Stimulated activated CD4-positive, alpha-beta T cell treated with anti-CD3 and anti-CD28 coated beads, Interleukin-15, amount 100 ng/mL, for 48 hours (primary cell): ENCODE measurements around the gene KRTAP4-6.
"Not testable (repeated sequence)": the region's sequence is repeated elsewhere in the genome, so short reads cannot be mapped to it uniquely, and the experiment has no call there.

ENCODE experiments used
- DNase-seq, 2 donors: peaks; one replicate each; pipeline ENCODE4 v3.0.0-alpha.2; 2020; ENCODE audit warnings: low read depth in 2 of 2

Gene KRTAP4-6

GRCh38 chr17:41140360-41141131 lies at the start of gene KRTAP4-6:
Gene KRTAP4-6, minus strand, starts transcription at chr17:41140544. Its CDS starts 57 bp downstream, at chr17:41140487.
- DNase-seq = no peak

GRCh38 chr17:41189837-41190318 lies 49.5 kb upstream of the KRTAP4-6 start, which contains the start of gene KRTAP9-1:
Gene KRTAP9-1, plus strand, starts transcription at chr17:41189887. Its CDS starts 0 bp downstream, at chr17:41189887.
- not testable (repeated sequence) for DNase-seq

GRCh38 chr17:41186872-41187271 lies 46.5 kb upstream of the KRTAP4-6 start:
- DNase-seq = no peak

DNA sequence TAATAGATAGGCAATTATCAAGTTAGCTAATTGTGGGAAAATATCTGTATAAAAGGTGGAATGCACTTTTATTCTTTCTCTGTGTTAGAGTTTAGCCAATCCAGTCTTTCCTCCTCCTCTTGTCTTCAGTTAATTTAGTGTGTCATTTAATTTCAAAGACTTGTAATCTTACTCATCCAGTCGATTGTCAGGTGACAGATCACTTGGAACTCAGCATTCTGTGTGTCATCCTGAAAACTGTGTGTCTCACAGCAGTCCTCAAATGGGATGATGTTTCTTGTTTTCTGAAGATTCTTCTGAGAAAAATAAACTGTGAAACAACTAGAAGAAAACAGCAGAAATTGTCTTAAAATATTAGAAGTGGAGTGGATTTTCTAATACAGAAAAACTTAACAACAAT lies 44.7 kb upstream of the KRTAP4-6 start:
- DNase-seq = no peak

- DNase-seq = no peak
Observed at GRCh38 chr17:41184480-41184961, 44.2 kb upstream of the KRTAP4-6 start, which contains the start of gene KRTAP4-1. Gene KRTAP4-1, minus strand, starts transcription at chr17:41184911. Its CDS starts 57 bp downstream, at chr17:41184854.

DNA sequence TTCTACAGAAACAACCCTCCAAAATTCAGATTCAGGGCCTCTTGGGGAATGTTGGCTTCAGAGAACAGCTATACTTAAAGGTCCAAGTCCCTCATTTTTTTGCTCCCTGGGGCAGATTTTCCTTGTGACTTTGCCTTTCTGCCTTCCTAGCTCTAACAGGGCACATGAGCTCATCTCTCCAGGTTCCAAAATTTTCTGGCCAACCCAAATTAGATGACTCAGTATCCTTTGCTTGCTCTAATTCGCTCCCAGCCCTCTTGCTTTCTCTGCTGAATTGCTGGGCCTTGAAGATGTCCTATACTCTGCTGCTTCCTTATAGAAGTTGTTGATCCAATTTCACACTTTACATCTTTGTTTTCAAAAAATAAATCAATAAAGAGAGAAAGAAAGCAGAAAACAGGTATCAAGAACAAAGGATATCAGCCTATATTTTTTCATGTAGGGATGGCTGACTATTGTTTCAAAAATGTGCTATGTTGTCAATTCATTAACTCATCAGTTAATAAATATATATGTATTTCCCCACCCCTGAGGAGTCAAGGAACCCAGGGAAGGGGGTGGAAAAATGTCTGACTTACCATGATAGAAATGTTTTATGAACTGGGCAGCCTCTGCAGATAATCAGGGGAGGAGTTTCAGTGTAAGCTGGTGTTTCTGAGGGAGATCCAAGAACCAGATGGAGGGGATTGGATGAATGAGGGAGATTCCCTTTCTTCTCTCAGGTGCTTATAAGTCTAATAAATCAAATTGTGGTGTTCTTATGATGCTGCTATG lies 38.7 kb upstream of the KRTAP4-6 start:
- DNase-seq = no peak

DNA sequence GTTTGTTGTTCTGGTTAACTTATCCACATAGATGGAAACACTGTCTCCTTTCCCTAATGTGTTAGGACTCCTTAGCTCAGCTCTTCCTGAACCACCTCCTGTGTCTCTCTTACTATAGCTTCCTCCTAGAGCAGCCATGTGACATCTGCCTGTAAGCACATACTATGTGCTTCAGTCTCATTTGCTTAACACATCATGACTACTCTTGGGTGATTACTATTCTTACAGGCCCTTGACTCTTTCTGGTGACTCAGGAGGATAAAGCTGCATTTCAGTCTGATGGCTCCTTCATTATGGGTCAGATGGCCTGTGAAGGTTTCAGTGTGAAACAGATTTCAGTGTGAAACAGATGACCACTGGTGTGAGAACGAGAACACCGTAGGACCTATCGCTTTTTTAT lies 38.0 kb upstream of the KRTAP4-6 start:
- no peak for DNase-seq

DNA sequence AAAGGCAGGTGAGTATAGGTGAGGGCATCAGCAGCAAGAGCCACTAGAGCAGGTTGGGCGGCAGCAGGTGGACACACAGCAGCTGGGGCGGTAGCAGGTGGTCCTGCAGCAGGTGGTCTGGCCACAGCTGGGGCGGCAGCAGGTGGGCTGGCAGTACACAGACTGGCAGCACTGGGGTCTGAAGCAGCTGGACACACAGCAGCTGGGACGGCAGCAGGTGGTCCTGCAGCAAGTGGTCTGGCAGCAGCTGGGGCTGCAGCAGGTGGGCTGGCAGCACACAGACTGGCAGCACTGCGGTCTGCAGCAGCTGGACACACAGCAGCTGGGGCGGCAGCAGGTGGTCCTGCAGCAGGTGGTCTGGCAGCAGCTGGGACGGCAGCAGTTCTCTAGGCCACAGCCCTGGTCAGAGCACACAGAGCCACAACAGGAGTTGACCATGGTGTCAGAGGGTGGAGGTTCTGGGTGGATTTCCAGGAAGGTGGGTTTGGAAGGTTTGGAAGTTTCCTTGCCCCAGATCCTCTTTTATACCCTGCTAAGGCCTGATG lies 37.5 kb upstream of the KRTAP4-6 start, which contains the start of gene KRTAP4-2:
Gene KRTAP4-2, minus strand, starts transcription at position 495 of the 545 bp plus-strand sequence. Its CDS starts 57 bp downstream, at position 438.
- no peak for DNase-seq

GRCh38 chr17:41176744-41177387 lies 36.5 kb upstream of the KRTAP4-6 start:
- no peak for DNase-seq

GRCh38 chr17:41171886-41172285 lies 31.5 kb upstream of the KRTAP4-6 start:
- no peak for DNase-seq

DNA sequence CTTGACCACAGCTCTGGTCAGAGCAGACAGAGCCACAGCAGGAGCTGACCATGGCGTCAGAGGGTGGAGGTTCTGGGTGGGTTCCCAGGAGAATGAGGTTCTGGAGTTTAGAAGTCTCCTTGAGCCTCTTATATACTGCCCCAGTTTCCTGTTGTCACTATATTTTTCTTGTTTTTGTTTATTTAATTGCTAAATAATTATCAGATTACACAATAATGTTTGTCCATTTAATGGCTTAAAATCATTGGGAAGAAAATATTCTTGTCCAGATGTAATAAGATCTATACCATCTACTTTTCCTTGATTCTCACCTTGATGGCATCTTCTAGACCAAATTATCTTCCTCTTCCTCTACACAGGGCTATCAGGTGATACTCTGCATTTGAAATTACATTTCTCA lies 27.8 kb upstream of the KRTAP4-6 start, which contains the start of gene KRTAP4-3:
Gene KRTAP4-3, minus strand, starts transcription at position 101 of the 400 bp plus-strand sequence. Its CDS starts 49 bp downstream, at position 52.
- DNase-seq = no peak

- DNase-seq = no peak
Observed at GRCh38 chr17:41167561-41167960, 27.2 kb upstream of the KRTAP4-6 start.

GRCh38 chr17:41163828-41164227 lies 23.5 kb upstream of the KRTAP4-6 start:
- DNase-seq = no peak

DNA sequence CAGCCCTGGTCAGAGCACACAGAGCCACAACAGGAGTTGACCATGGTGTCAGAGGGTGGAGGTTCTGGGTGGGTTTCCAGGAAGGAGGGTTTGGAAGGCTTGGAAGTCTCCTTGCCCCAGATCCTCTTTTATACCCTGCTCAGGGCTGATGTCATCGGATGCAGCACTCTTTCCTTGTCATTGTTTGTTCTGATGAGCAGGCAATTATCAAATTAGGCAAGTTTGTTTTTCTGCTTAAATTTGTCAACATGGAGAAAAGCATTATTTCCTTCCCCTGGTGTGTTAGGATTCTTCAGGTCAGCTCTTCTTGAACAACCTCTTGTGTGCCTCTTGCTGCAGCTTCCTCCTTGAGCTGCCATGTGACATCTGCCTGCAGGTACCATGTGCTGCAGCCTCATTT lies 20.3 kb upstream of the KRTAP4-6 start, which contains the start of gene KRTAP4-4:
Gene KRTAP4-4, minus strand, starts transcription at position 101 of the 400 bp plus-strand sequence. Its CDS starts 57 bp downstream, at position 44.
- no peak for DNase-seq

- DNase-seq = not testable (repeated sequence)
Observed at GRCh38 chr17:41160190-41160589, 19.8 kb upstream of the KRTAP4-6 start.

DNA sequence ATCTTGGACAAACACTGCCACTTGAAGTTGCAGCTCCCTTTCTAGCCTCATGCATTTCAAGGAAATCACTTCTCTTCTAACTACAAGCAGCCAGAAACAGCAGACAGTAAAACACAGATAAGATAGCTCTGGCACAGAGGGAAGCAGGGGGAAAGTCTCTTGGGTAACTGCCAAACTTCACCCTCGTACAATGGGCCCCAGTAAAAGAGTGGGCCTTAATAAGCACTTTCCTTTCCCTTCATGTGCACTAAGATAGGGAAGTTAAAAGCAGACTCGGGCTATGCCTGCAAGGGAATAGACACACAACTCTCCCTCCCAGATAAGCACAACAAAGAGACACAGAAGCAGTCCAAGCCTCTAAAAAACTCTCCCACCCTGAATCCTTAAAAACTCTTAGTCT lies 13.5 kb upstream of the KRTAP4-6 start:
- DNase-seq = no peak

GRCh38 chr17:41151525-41151924 lies 11.2 kb upstream of the KRTAP4-6 start:
- no peak for DNase-seq

DNA sequence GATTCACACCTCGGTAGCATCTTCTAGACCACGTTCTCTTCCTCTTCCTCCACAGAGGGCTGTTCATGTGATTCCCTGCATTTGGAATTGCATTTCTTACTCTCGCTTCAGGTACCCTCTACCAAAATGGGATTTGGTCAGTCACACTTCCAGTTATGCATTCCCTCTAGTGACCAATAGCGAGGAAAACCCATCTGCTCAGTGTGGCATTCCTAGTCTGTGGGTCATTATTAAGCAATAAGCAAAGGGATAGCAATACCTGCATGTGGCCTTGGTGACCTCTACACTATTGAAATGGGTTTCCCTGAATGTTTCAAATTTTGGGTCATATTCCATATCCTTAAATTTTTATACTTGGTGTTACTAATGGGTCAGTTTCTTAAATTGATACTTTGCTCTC lies 9.7 kb upstream of the KRTAP4-6 start:
- no peak for DNase-seq

- DNase-seq = no peak
Observed at GRCh38 chr17:41149652-41149985, 9.3 kb upstream of the KRTAP4-6 start, which contains the start of gene KRTAP4-5. Gene KRTAP4-5, minus strand, starts transcription at chr17:41149825. Its CDS starts 58 bp downstream, at chr17:41149767.

DNA sequence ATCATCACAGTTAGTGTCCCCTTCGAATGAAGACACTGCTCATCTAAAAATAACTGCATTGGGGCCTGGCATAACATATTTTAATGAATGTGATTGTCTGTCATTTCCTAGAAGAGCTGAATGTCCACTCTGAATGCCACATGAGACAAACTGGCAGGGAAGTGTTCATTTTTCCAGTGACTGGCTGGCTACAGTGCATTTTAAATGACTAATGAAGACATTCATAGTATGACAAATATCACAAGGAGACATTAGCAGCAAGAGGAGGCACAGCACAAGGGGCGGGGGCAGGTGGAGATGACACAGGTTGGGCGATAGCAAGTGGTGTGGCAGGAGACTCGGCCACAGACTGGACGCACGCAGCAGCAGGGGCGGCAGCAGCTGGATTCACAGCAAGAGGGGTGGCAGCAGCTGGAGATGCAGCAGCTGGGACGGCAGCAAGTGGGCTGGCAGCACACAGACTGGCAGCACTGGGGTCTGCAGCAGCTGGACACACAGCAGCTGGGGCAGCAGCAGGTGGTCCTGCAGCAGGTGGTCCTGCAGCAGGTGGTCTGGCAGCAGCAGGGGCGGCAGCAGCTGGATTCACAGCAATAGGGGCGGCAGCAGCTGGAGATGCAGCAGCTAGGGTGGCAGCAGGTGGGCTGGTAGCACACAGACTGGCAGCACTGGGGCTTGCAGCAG lies 8.8 kb upstream of the KRTAP4-6 start:
- DNase-seq = not testable (repeated sequence)
